SK-N-SH (cell line): ENCODE measurements around the gene ZKSCAN2.

Experiments used
- EP300 ChIP-seq, 2 experiments: IDR thresholded peaks; 2 replicates each; pipeline versions ENCODE4 v1.4.0 to v1.6.1; 2012; ENCODE audit warnings: borderline replicate concordance in 1 of 2, low read depth in 1 of 2, low read length in 1 of 2
- EZH2phosphoT487 ChIP-seq: fragments of 200-600 bp; sonication (generic); IDR thresholded peaks from 2 replicates; pipeline ENCODE4 v1.6.1; 2017; ENCODE audit warnings: low read depth, mixed run types, mild to moderate bottlenecking, antibody characterized with exemption, moderate library complexity, borderline replicate concordance
- FOXM1 ChIP-seq: IDR thresholded peaks from 2 replicates; pipeline ENCODE4 v1.4.0; 2012; ENCODE audit warnings: low read depth, mild to moderate bottlenecking
- RFX5 ChIP-seq: IDR thresholded peaks from 2 replicates; pipeline ENCODE4 v1.6.1; 2012; ENCODE audit warnings: mild to moderate bottlenecking, improper control_type of control experiment, low read length
- TCF12 ChIP-seq: IDR thresholded peaks from 2 replicates; pipeline ENCODE4 v1.4.0; 2012
- TEAD4 ChIP-seq: IDR thresholded peaks from 2 replicates; pipeline ENCODE4 v1.4.0; 2012; ENCODE audit warnings: mild to moderate bottlenecking, borderline replicate concordance; ENCODE audit not compliant: insufficient read depth
- TF ChIP-seq, protein P1 (sequence below): fragments of 200-600 bp; sonication (generic); IDR thresholded peaks from 2 replicates; pipeline ENCODE4 v1.6.1; 2017; ENCODE audit warnings: antibody characterized with exemption, mild to moderate bottlenecking, moderate library complexity
- TF ChIP-seq, protein P2 (sequence below): IDR thresholded peaks from 2 replicates; pipeline ENCODE4 v1.6.1; 2012; ENCODE audit warnings: mild to moderate bottlenecking, low read depth, low read length, moderate library complexity
- TF ChIP-seq, protein P3 (sequence below): IDR thresholded peaks from 2 replicates; pipeline ENCODE4 v1.4.0; 2012; ENCODE audit warnings: low read depth, borderline replicate concordance
- TF ChIP-seq, protein P4 (sequence below): IDR thresholded peaks from 2 replicates; pipeline ENCODE4 v1.4.0; 2012; ENCODE audit warnings: low read depth

DNA sequence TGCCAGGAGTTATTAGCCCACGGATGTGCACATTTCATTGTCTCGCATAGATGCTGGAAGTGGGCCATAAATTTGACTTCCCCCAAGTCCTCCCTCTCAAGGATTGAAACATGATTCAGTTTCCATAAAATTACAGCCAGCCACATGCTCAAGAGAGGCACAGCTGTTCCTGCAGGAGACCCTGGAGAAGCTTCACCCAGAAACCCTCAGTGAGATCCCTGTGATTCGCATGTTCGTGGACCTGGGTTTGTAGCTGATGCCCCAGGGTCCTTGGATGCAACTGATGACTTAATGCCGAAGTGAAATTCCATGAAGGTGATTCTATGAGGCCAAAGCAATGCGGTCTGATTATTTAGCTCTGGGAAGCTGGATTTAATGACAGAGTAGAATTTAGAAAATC, 65.5 kb downstream of the ZKSCAN2 start:
- TF ChIP-seq, protein P1, sequence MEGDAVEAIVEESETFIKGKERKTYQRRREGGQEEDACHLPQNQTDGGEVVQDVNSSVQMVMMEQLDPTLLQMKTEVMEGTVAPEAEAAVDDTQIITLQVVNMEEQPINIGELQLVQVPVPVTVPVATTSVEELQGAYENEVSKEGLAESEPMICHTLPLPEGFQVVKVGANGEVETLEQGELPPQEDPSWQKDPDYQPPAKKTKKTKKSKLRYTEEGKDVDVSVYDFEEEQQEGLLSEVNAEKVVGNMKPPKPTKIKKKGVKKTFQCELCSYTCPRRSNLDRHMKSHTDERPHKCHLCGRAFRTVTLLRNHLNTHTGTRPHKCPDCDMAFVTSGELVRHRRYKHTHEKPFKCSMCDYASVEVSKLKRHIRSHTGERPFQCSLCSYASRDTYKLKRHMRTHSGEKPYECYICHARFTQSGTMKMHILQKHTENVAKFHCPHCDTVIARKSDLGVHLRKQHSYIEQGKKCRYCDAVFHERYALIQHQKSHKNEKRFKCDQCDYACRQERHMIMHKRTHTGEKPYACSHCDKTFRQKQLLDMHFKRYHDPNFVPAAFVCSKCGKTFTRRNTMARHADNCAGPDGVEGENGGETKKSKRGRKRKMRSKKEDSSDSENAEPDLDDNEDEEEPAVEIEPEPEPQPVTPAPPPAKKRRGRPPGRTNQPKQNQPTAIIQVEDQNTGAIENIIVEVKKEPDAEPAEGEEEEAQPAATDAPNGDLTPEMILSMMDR, result no peak
- TF ChIP-seq EP300 (IDR thresholded peaks at IDR 0.05; ENCODE audit: borderline replicate concordance in 1 of 2, low read depth in 1 of 2, low read length in 1 of 2), result no peak
- TF ChIP-seq RFX5, result no peak
- TF ChIP-seq EZH2phosphoT487, result no peak
- no peak for TF ChIP-seq TEAD4
- TF ChIP-seq, protein P2, sequence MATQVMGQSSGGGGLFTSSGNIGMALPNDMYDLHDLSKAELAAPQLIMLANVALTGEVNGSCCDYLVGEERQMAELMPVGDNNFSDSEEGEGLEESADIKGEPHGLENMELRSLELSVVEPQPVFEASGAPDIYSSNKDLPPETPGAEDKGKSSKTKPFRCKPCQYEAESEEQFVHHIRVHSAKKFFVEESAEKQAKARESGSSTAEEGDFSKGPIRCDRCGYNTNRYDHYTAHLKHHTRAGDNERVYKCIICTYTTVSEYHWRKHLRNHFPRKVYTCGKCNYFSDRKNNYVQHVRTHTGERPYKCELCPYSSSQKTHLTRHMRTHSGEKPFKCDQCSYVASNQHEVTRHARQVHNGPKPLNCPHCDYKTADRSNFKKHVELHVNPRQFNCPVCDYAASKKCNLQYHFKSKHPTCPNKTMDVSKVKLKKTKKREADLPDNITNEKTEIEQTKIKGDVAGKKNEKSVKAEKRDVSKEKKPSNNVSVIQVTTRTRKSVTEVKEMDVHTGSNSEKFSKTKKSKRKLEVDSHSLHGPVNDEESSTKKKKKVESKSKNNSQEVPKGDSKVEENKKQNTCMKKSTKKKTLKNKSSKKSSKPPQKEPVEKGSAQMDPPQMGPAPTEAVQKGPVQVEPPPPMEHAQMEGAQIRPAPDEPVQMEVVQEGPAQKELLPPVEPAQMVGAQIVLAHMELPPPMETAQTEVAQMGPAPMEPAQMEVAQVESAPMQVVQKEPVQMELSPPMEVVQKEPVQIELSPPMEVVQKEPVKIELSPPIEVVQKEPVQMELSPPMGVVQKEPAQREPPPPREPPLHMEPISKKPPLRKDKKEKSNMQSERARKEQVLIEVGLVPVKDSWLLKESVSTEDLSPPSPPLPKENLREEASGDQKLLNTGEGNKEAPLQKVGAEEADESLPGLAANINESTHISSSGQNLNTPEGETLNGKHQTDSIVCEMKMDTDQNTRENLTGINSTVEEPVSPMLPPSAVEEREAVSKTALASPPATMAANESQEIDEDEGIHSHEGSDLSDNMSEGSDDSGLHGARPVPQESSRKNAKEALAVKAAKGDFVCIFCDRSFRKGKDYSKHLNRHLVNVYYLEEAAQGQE, result no peak
- TF ChIP-seq FOXM1, result no peak
- TF ChIP-seq TCF12, result no peak
- TF ChIP-seq, protein P3, sequence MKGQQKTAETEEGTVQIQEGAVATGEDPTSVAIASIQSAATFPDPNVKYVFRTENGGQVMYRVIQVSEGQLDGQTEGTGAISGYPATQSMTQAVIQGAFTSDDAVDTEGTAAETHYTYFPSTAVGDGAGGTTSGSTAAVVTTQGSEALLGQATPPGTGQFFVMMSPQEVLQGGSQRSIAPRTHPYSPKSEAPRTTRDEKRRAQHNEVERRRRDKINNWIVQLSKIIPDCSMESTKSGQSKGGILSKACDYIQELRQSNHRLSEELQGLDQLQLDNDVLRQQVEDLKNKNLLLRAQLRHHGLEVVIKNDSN, result no peak
- TF ChIP-seq, protein P4, sequence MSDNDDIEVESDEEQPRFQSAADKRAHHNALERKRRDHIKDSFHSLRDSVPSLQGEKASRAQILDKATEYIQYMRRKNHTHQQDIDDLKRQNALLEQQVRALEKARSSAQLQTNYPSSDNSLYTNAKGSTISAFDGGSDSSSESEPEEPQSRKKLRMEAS, result no peak
